Sigmoid colon (tissue), 7 donors: ENCODE data around the gene SLC5A11. TPM values are rescaled to one million over a fixed set of nuclear protein-coding genes. Genes with fewer than 3 reads are reported as not detected.

Experiments
- DNase-seq: peaks from one replicate; pipeline ENCODE4 v3.0.0-alpha.2; 2019
- H3K27ac ChIP-seq, 4 donors: fragments of 200-600 bp; sonication (generic); one replicate each; pipeline ENCODE4 v1.5.1; 2016 to 2019; ENCODE audit warnings: mild to moderate bottlenecking in 1 of 4
- H3K27me3 ChIP-seq, 3 donors: fragments of 200-600 bp; sonication (generic); one replicate each; pipeline ENCODE4 v1.5.1; 2019; ENCODE audit warnings: mild to moderate bottlenecking in 1 of 3
- H3K36me3 ChIP-seq, 4 donors: fragments of 200-600 bp; sonication (generic); one replicate each; pipeline ENCODE4 v1.5.1; 2016 to 2019
- H3K4me1 ChIP-seq, 4 donors: fragments of 200-600 bp; sonication (generic); one replicate each; pipeline ENCODE4 v1.5.1; 2017 to 2019
- H3K4me3 ChIP-seq, 4 donors: fragments of 200-600 bp; sonication (generic); one replicate each; pipeline ENCODE4 v1.5.1; 2017 to 2019; ENCODE audit warnings: mild to moderate bottlenecking in 2 of 4, moderate library complexity in 1 of 4
- H3K9me3 ChIP-seq, 4 donors: fragments of 200-600 bp in 3 of 4; sonication (generic) in 3 of 4; one replicate each; pipeline versions ENCODE4 v1.5.1 to v1.6.1; 2013 to 2019
- CTCF ChIP-seq, 4 experiments: fragments of 450-650 bp in 3 of 4; fragments of 200-600 bp in 1 of 4; IDR thresholded peaks; one replicate each; pipeline ENCODE4 v1.5.1; 2016 to 2019; ENCODE audit warnings: antibody characterized with exemption in 4 of 4, mild to moderate bottlenecking in 3 of 4, moderate library complexity in 2 of 4
- EP300 ChIP-seq, 4 donors: sonication (generic); formaldehyde crosslinking; IDR thresholded peaks; one replicate each; pipeline ENCODE4 v1.6.1; 2017; ENCODE audit warnings: antibody characterized with exemption in 4 of 4
- POLR2A ChIP-seq, 2 donors: fragments of 450-650 bp; IDR thresholded peaks; one replicate each; pipeline ENCODE4 v1.6.1; 2016; ENCODE audit warnings: antibody characterized with exemption in 2 of 2, mild to moderate bottlenecking in 2 of 2, moderate library complexity in 2 of 2
- POLR2AphosphoS5 ChIP-seq, 4 donors: sonication (generic); formaldehyde crosslinking; IDR thresholded peaks; one replicate each; pipeline ENCODE4 v1.6.1; 2017; ENCODE audit warnings: antibody characterized with exemption in 4 of 4
- WGBS, 2 donors: extraction: QIAGEN DNeasy Blood & Tissue Kit; methylation state at CpG; one replicate each; pipeline ENCODE4 v1.1.7; 2013; 5-methylcytosine and 5-hydroxymethylcytosine counted together
- intact Hi-C: fragments of 100-400 bp; cut with DNase I; formaldehyde crosslinking; loops from one replicate; pipeline ENCODE4 v1.15.1; 2023
- polyA plus RNA-seq, 3 donors: library from polyadenylated mRNA; stranded (reverse); fragments of 200-250 nt; gene quantifications; one replicate each; pipeline ENCODE4 v1.2.3, GENCODE V29; 2013
- total RNA-seq, 4 donors: library from RNA; depleted of rRNA; stranded (reverse); fragments of >200 nt; gene quantifications; one replicate each; pipeline ENCODE4 v1.1.0, GENCODE V29; 2016
- donor health status: healthy with polysubstance abuse.
- donor health status: Bipolar disorder and iron deficiency.
- donor health status: healthy.

The SLC5A11 gene
- total and polyA plus RNA-seq, 7 donors: 0.14 to 1.2 (median 0.19) TPM; not detected in 4

GRCh38 chr16:24875466-24875865, 29.7 kb downstream of the SLC5A11 start:
- Histone ChIP-seq H3K27ac (no peak overlapping the region), H3K27me3 (no peaks in the 10 kb centered on the region), H3K36me3 (no peaks in the 10 kb centered on the region), H3K4me3 (no peak overlapping the region), H3K4me1 (no peaks in the 10 kb centered on the region), H3K9me3 (peaks cover 0 to 5% (median 0%) of the 10 kb centered on the region in 4 donors)
- DNase-seq: peak; percentile 15
- TF ChIP-seq CTCF (IDR thresholded peaks at IDR 0.05) (no peak), EP300 (IDR thresholded peaks at IDR 0.05) (no peak), POLR2AphosphoS5 (IDR thresholded peaks at IDR 0.05) (no peak), POLR2A (IDR thresholded peaks at IDR 0.05) (no peak)
- intact Hi-C loops: no loop called here
- 89 to 90% methylated on average over 10 of the region's 10 CpGs for WGBS, 2 donors

- intact Hi-C loops: no loop called here
- H3K27ac ChIP-seq: no peak overlapping the region
- no peaks in the 10 kb centered on the region for H3K4me1 ChIP-seq
- no peak overlapping the region for H3K4me3 ChIP-seq
- no peaks in the 10 kb centered on the region for H3K27me3 ChIP-seq
- no peaks in the 10 kb centered on the region for H3K36me3 ChIP-seq
- 40 to 81% methylated on average over 5 of the region's 5 CpGs for WGBS, 2 donors
- DNase-seq: peak; percentile 19
- TF ChIP-seq CTCF (IDR thresholded peaks at IDR 0.05) (no peak), POLR2AphosphoS5 (IDR thresholded peaks at IDR 0.05) (no peak)
- peaks cover 0 to 5% (median 0%) of the 10 kb centered on the region in 4 donors for H3K9me3 ChIP-seq
Observed at GRCh38 chr16:24876231-24876630, 30.5 kb downstream of the SLC5A11 start.

- TF ChIP-seq POLR2A (IDR thresholded peaks at IDR 0.05) (no peak), CTCF (IDR thresholded peaks at IDR 0.05) (no peak), POLR2AphosphoS5 (IDR thresholded peaks at IDR 0.05) (no peak), EP300 (IDR thresholded peaks at IDR 0.05) (no peak)
- no peak overlapping the region for H3K27ac ChIP-seq
- 95 to 97% methylated on average over 2 of the region's 2 CpGs for WGBS, 2 donors
- intact Hi-C loops: no loop called here
- DNase-seq: no peak
- no peak overlapping the region for H3K4me3 ChIP-seq
- H3K36me3 ChIP-seq: no peaks in the 10 kb centered on the region
- H3K9me3 ChIP-seq: peaks cover 0 to 5% (median 0%) of the 10 kb centered on the region in 4 donors
- no peaks in the 10 kb centered on the region for H3K27me3 ChIP-seq
- H3K4me1 ChIP-seq: no peaks in the 10 kb centered on the region
Observed at GRCh38 chr16:24879684-24880083, 33.9 kb downstream of the SLC5A11 start.

GRCh38 chr16:24883714-24884151, 38.0 kb downstream of the SLC5A11 start:
- Histone ChIP-seq H3K27me3 (no peaks in the 10 kb centered on the region), H3K36me3 (no peaks in the 10 kb centered on the region)
- WGBS, 2 donors: 80 to 83% methylated on average over 12 of the region's 12 CpGs

More at GRCh38 chr16:24883714-24884151, 38.0 kb downstream of the SLC5A11 start:
- no peak overlapping the region for H3K27ac ChIP-seq
- intact Hi-C loops: no loop called here
- TF ChIP-seq POLR2AphosphoS5 (IDR thresholded peaks at IDR 0.05) (no peak), POLR2A (IDR thresholded peaks at IDR 0.05) (no peak), EP300 (IDR thresholded peaks at IDR 0.05) (no peak), CTCF (IDR thresholded peaks at IDR 0.05) (no peak)
- DNase-seq: no peak
- no peak overlapping the region for H3K4me3 ChIP-seq
- H3K9me3 ChIP-seq: peaks cover 0 to 5% (median 0%) of the 10 kb centered on the region in 4 donors
- no peaks in the 10 kb centered on the region for H3K4me1 ChIP-seq
